Body of pancreas (tissue), 4 donors: Measurements from ENCODE around the gene ATP8A2.

Source experiments
- CTCF ChIP-seq, 7 experiments: fragments of 450-650 bp in 4 of 7; fragments of 200-600 bp in 3 of 7; sonication (generic) in 3 of 7; IDR thresholded peaks; one replicate each; pipeline ENCODE4 v1.5.1; 2016 to 2019; ENCODE audit warnings: antibody characterized with exemption in 7 of 7
- POLR2A ChIP-seq, 3 donors: fragments of 450-650 bp; IDR thresholded peaks; one replicate each; pipeline ENCODE4 v1.6.1; 2016; ENCODE audit warnings: antibody characterized with exemption in 3 of 3, mild to moderate bottlenecking in 2 of 3

- TF ChIP-seq POLR2A (IDR thresholded peaks at IDR 0.05) (no peak), CTCF (IDR thresholded peaks at IDR 0.05) (no peak)
Observed at GRCh38 chr13:25803641-25804040, 431.9 kb downstream of the ATP8A2 start.
